H9 (cell line): ENCODE data around the gene TSC22D1. TPM values are rescaled to one million over a fixed set of nuclear protein-coding genes. Genes with fewer than 3 reads are reported as not detected.

Source experiments
- DNase-seq: peaks from one replicate; pipeline ENCODE4 v3.0.0-alpha.2; 2017
- H2AFZ ChIP-seq: one replicate; pipeline ENCODE4 v1.6.1; 2013; ENCODE audit warnings: mild to moderate bottlenecking, low read length, control low read depth, moderate library complexity
- H2AK5ac ChIP-seq: 2 replicates; pipeline ENCODE4 v1.6.1; 2013; ENCODE audit warnings: low read length, control low read depth, mixed read lengths; ENCODE audit not compliant: insufficient read length
- H2BK120ac ChIP-seq: one replicate; pipeline ENCODE4 v1.6.1; 2013; ENCODE audit warnings: low read depth, mild to moderate bottlenecking, low read length, control low read depth, inconsistent platforms; ENCODE audit not compliant: poor library complexity, severe bottlenecking
- H2BK12ac ChIP-seq: 2 replicates; pipeline ENCODE4 v1.6.1; 2013; ENCODE audit warnings: low read length, control low read depth, mixed read lengths, low read depth; ENCODE audit not compliant: insufficient read length
- H2BK15ac ChIP-seq: 2 replicates; pipeline ENCODE4 v1.6.1; 2013; ENCODE audit warnings: low read depth, low read length, control low read depth
- H2BK20ac ChIP-seq: one replicate; pipeline ENCODE4 v1.6.1; 2013; ENCODE audit warnings: low read depth, mild to moderate bottlenecking, low read length, control low read depth, inconsistent platforms; ENCODE audit not compliant: poor library complexity, severe bottlenecking
- H2BK5ac ChIP-seq: 2 replicates; pipeline ENCODE4 v1.6.1; 2013; ENCODE audit warnings: low read length, control low read depth, mixed read lengths; ENCODE audit not compliant: insufficient read length
- H3K14ac ChIP-seq: 2 replicates; pipeline ENCODE4 v1.6.1; 2013; ENCODE audit warnings: low read length, control low read depth; ENCODE audit not compliant: insufficient read depth
- H3K18ac ChIP-seq: 2 replicates; pipeline ENCODE4 v1.6.1; 2013; ENCODE audit warnings: low read depth, mild to moderate bottlenecking, mixed read lengths, low read length, control low read depth; ENCODE audit not compliant: insufficient read length
- H3K23ac ChIP-seq: 2 replicates; pipeline ENCODE4 v1.6.1; 2013; ENCODE audit warnings: low read length, control low read depth, mixed read lengths, low read depth; ENCODE audit not compliant: insufficient read length
- H3K23me2 ChIP-seq: 2 replicates; pipeline ENCODE4 v1.6.1; 2013; ENCODE audit warnings: low read depth, mild to moderate bottlenecking, mixed read lengths, low read length, control low read depth; ENCODE audit not compliant: insufficient read length, poor library complexity, severe bottlenecking
- H3K27ac ChIP-seq: 2 replicates; pipeline ENCODE4 v1.5.1; 2013; ENCODE audit warnings: low read length, control low read depth, mixed read lengths, low read depth; ENCODE audit not compliant: insufficient read length
- H3K27me3 ChIP-seq: 2 replicates; pipeline ENCODE4 v1.6.1; 2013; ENCODE audit warnings: low read length, control low read depth, inconsistent platforms; ENCODE audit not compliant: insufficient read depth
- H3K4ac ChIP-seq: 2 replicates; pipeline ENCODE4 v1.6.1; 2013; ENCODE audit warnings: low read depth, mild to moderate bottlenecking, control low read depth, inconsistent platforms, low read length, moderate library complexity
- H3K4me1 ChIP-seq: 2 replicates; pipeline ENCODE4 v1.6.1; 2013; ENCODE audit warnings: low read length, control low read depth, inconsistent platforms; ENCODE audit not compliant: insufficient read depth
- H3K4me2 ChIP-seq: 2 replicates; pipeline ENCODE4 v1.6.1; 2013; ENCODE audit warnings: low read length, control low read depth, mixed read lengths; ENCODE audit not compliant: insufficient read length, insufficient read depth
- H3K56ac ChIP-seq: 2 replicates; pipeline ENCODE4 v1.6.1; 2013; ENCODE audit warnings: low read depth, mild to moderate bottlenecking, mixed read lengths, low read length, control low read depth; ENCODE audit not compliant: insufficient read length
- H3K79me1 ChIP-seq: 2 replicates; pipeline ENCODE4 v1.6.1; 2013; ENCODE audit warnings: low read depth, mild to moderate bottlenecking, moderate library complexity, low read length, control low read depth, inconsistent platforms; ENCODE audit not compliant: insufficient read depth, poor library complexity, severe bottlenecking
- H3K79me2 ChIP-seq: 2 replicates; pipeline ENCODE4 v1.6.1; 2013; ENCODE audit warnings: low read length, control low read depth, inconsistent platforms; ENCODE audit not compliant: insufficient read depth
- H3K9ac ChIP-seq: 2 replicates; pipeline ENCODE4 v1.6.1; 2013; ENCODE audit warnings: low read length, control low read depth, mixed read lengths; ENCODE audit not compliant: insufficient read length; ENCODE audit errors: extremely low read depth
- H3K9me3 ChIP-seq: one replicate; pipeline ENCODE4 v1.6.1; 2013; ENCODE audit warnings: low read depth, low read length, inconsistent platforms; ENCODE audit not compliant: control insufficient read depth
- H3T11ph ChIP-seq: one replicate; pipeline ENCODE4 v1.6.1; 2013; ENCODE audit warnings: mild to moderate bottlenecking, low read length, control low read depth, inconsistent platforms
- H4K20me1 ChIP-seq: one replicate; pipeline ENCODE4 v1.6.1; 2013; ENCODE audit not compliant: control insufficient read depth, insufficient read length, insufficient read depth
- H4K5ac ChIP-seq: 2 replicates; pipeline ENCODE4 v1.6.1; 2013; ENCODE audit warnings: low read depth, mild to moderate bottlenecking, mixed read lengths, low read length, control low read depth; ENCODE audit not compliant: insufficient read length
- H4K8ac ChIP-seq: replicated peaks from 2 replicates; pipeline ENCODE4 v1.6.1; 2013; ENCODE audit warnings: low read length, control low read depth, mixed read lengths, low read depth; ENCODE audit not compliant: insufficient read length
- H4K91ac ChIP-seq: 2 replicates; pipeline ENCODE4 v1.6.1; 2013; ENCODE audit warnings: low read depth, mild to moderate bottlenecking, moderate library complexity, mixed read lengths, low read length, control low read depth; ENCODE audit not compliant: insufficient read length
- H3K27ac Mint-ChIP-seq, 3 experiments: 2 replicates in 2 of 3; 3 replicates in 1 of 3; pipeline ENCODE4 v1.8.0; 2020 to 2021; ENCODE audit warnings: mixed read lengths in 3 of 3, mild to moderate bottlenecking in 1 of 3, moderate library complexity in 1 of 3
- H3K27me3 Mint-ChIP-seq: 2 replicates; pipeline ENCODE4 v1.8.0; 2021; ENCODE audit warnings: low read depth, mild to moderate bottlenecking, moderate library complexity, mixed read lengths
- H3K36me3 Mint-ChIP-seq, 3 experiments: 2 replicates in 2 of 3; 3 replicates in 1 of 3; pipeline ENCODE4 v1.8.0; 2020 to 2021; ENCODE audit warnings: low read depth in 3 of 3, mixed read lengths in 3 of 3; ENCODE audit not compliant: insufficient read depth in 1 of 3
- H3K4me1 Mint-ChIP-seq, 2 experiments: 2 replicates each; pipeline ENCODE4 v1.8.0; 2020; ENCODE audit warnings: mixed read lengths in 2 of 2
- H3K4me3 Mint-ChIP-seq, 2 experiments: 2 replicates in 1 of 2; 3 replicates in 1 of 2; pipeline ENCODE4 v1.8.0; 2020 to 2021; ENCODE audit warnings: mild to moderate bottlenecking in 2 of 2, mixed read lengths in 2 of 2, moderate library complexity in 1 of 2
- H3K9me3 Mint-ChIP-seq, 2 experiments: 2 replicates in 1 of 2; 3 replicates in 1 of 2; pipeline ENCODE4 v1.8.0; 2020; ENCODE audit warnings: mild to moderate bottlenecking in 2 of 2, mixed read lengths in 2 of 2, moderate library complexity in 1 of 2
- CTCF ChIP-seq: fragments of 200-600 bp; sonication (generic); conservative IDR thresholded peaks from 3 replicates; pipeline ENCODE4 v1.8.0; 2021; ENCODE audit warnings: antibody characterized with exemption, mild to moderate bottlenecking
- WGBS: extraction: QIAGEN DNeasy Blood & Tissue Kit; methylation state at CpG from one replicate; pipeline ENCODE4 v1.1.7; 2013; ENCODE audit warnings: missing lambda C conversion rate, low lambda C conversion rate, mixed read lengths; ENCODE audit not compliant: insufficient read length; ENCODE audit errors: extremely low coverage; 5-methylcytosine and 5-hydroxymethylcytosine counted together
- total RNA-seq: library from RNA; stranded (reverse); gene quantifications from 2 replicates; pipeline ENCODE4 v1.2.1, GENCODE V29; 2021

The TSC22D1 gene
- total RNA-seq, 1 experiment from 2014 or later: 76.7 TPM

- Mint-ChIP-seq H3K27me3 (no peaks in the 10 kb centered on the region; the same call in 1 of the 2 replicates), H3K4me3 (no peak overlapping the region), H3K9me3 (no peaks in the 10 kb centered on the region), H3K36me3 (peaks cover 0 to 2% (median 0%) of the 10 kb centered on the region in 3 experiments; a peak in 2 of 7 replicates), H3K27ac (no peak overlapping the region), H3K4me1 (peaks cover 7 to 12% of the 10 kb centered on the region in 2 experiments; a peak in 3 of 4 replicates)
- Histone ChIP-seq H3K79me1 (peaks cover 3% of the 10 kb centered on the region), H4K5ac (no peak overlapping the region), H3K56ac (no peak overlapping the region), H4K20me1 (no peaks in the 10 kb centered on the region), H4K8ac (no peak overlapping the region), H3K4me1 (0 out of 2 replicates have a peak, but pooled peaks cover 2% of the 10 kb centered on the region), H3K23ac (no peak overlapping the region), H2BK12ac (no peak overlapping the region), H3K4me2 (no peak overlapping the region), H3K9me3 (no peaks in the 10 kb centered on the region), H3K4ac (no peak overlapping the region), H2BK20ac (no peak overlapping the region), H3K9ac (no peak overlapping the region), H2BK120ac (no peak overlapping the region), H3T11ph (no peak overlapping the region), H3K79me2 (no peaks in the 10 kb centered on the region), H4K91ac (no peak overlapping the region), H3K27ac (no peak overlapping the region), H3K27me3 (no peaks in the 10 kb centered on the region), H3K14ac (no peak overlapping the region), H2BK15ac (no peak overlapping the region), H2AK5ac (no peak overlapping the region), H2BK5ac (no peak overlapping the region), H3K23me2 (no peaks in the 10 kb centered on the region), H3K18ac (no peak overlapping the region), H2AFZ (no peak overlapping the region)
- no peak for DNase-seq
- WGBS: no CpG with 5 or more reads among the region's 2 CpGs
- no peak for TF ChIP-seq CTCF
Observed at GRCh38 chr13:44447783-44448321, 128.3 kb downstream of the TSC22D1 start.
